HK-2 (cell line): Measurements from ENCODE around the gene GPR12.
A peak's percentile ranks its signal among the peaks of the same experiment; 100 is the strongest.
"Not testable (repeated sequence)": the region's sequence is repeated elsewhere in the genome, so short reads cannot be mapped to it uniquely, and the experiment has no call there.

Source experiments
- DNase-seq: peaks from one replicate; pipeline ENCODE4 v3.0.0-alpha.2; 2018; ENCODE audit not compliant: unreplicated experiment

GPR12 gene

DNA sequence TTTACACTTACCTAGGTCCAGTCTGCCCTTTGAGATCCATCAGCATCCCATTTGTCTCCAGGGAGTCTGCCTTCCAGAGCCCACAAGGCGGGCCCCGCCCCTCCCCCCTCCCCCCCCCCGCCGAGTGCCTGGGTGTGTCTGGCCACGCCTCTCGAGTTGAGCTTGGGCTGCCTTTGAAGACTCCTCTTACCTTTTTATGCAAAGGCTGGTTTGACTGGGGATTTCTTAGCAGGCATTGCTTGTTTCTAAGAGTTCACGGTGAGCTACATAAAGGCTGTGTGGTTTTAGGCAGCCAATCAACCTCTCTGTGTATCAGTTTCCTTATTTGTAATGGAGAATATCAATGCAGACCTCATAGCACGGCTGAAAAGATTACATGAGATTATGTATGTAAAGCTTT is 11.3 kb downstream of the GPR12 start:
- DNase-seq: no peak

DNA sequence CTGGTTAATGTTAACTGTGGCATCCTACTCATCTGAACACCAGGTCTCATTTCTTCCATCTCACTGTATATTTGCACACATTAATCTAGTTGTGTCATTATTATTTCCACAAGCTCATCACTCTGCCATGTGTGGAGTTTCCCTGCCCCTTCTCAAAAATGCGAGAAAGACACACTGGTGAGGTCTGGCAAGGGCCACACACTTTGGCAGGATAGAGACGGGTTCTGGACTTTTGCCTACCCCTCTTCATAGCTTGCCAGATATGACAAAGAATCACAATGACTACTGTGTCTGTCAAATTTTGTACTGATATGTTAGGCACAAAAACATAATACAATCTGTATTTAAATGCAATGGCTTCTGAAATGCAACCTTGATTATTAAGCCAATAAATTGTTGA is 12.9 kb downstream of the GPR12 start:
- no peak for DNase-seq

DNA sequence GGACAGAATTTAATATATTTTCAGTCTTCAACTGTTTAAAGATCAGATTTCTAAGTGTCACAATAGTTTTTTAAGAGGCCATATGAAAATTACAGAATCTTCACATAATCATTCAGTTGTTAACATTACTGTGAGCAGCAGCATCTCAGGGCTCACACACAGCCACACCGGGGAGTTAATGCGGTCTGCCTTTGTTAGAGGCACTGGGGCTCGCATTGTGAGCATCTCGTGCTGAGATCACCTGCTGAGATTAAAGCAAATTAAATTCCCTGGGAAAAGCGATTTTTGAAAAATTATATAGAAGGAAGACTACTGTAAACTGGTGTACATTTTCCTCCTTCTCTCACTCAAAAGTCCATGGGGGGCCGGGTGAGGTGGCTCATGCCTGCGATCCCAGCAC is 16.6 kb downstream of the GPR12 start:
- DNase-seq: no peak

DNA sequence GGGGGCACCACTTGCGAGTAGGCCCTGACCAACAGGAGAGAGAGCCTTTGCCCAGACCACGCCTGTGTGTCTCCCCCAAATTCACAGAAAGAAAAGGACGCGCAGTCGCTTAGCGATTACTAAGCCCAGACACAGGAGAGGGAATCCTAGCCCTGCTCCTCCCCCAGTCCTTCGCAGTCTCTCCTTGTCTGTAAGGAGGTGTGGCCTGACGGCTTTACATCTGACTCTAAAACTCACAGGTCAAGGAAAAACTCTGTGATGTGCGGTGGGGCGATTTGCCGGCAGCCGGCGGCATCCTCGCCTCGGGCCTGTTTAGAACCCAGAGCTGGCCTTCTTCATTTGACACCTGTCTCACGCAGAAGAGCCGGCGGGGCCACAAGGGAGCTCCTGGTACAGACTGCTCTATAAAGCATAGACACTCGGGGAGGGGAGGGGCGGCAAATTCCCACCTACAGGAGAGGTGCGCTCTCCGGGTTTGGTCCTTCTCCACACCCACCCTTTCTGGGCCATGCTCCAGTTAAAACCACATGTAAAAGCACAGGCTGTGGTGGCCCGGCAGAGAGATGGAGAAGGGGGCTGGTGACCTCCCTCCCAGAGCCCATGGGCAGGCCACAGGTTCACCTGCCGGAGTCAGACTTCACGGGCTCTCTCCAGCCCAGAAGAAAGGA is 17.8 kb downstream of the GPR12 start:
- DNase-seq: no peak

DNA sequence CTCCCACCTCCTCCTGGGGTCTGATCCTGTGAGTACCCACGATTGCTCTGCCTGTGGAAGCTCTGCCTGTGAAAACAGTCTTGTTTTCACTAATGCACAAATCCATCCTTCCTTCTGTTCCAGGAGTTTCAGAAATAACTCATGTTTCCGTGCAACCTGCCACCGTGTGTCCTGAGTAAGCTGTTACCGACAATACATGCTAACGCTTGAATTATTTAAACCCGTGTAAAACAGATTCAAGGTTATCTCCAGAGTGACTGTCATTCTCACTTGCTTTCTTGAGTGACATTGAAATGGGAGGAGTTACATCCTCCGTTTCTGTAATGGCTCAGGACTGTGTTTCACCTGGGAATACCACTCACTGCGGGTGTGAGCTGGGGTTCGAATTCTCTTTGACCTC is 24.9 kb downstream of the GPR12 start:
- no peak for DNase-seq

DNA sequence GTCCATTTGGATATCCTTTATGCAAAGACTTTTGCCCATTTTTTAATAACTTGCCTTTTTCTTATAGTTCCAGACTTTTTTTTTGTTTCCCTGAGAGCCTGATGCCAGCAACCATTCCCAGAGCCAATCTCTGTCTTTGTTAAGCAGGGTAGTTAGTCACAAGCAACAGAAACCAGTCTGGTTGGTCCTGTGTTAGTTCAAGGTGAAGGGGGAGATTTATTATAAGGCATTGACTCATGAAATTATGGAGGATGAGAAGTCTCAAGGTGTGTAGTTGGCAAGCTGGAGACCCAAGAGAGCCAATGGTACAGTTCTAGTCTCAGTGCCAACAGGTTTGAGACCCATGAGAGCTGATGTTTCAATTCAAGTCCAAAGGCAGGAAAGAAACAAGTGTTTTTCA is 33.0 kb downstream of the GPR12 start:
- DNase-seq: no peak

DNA sequence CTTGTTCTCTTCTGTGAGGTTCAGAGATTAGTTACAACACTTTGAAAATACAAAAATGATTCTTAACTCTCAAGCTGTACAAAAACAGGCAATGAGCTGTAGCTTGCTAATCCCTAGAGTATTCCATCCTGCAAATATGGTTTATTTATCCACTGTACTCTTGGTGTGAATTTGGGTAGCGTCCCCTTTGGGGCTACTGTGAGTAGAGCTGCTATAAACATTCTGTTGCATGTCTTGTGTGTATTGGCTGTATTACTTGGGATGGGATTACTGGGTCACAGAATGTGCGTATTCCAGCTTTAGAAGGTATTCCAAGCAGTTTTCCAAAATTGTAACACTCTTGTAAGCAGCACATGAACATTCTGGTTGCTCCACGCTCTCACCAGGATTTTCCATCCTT is 33.5 kb downstream of the GPR12 start:
- no peak for DNase-seq

DNA sequence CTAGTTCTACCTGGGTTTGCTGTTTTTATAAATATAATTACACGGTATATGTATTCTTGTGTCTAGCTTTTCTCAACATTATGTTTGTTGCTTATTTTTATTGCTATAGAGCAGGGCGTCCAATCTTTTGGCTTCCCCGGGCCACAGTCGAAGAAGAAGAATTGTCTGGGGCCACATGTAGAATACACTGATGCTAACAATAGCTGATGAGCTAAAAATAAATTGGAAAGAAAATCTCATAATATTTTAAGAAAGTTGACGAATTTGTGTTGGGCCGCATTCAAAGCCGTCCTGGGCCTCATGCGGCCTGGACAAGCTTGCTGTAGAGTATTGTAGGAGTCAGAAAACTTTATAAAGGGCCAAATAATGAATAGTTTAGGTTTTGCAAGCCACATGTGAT is 33.9 kb downstream of the GPR12 start:
- no peak for DNase-seq

DNA sequence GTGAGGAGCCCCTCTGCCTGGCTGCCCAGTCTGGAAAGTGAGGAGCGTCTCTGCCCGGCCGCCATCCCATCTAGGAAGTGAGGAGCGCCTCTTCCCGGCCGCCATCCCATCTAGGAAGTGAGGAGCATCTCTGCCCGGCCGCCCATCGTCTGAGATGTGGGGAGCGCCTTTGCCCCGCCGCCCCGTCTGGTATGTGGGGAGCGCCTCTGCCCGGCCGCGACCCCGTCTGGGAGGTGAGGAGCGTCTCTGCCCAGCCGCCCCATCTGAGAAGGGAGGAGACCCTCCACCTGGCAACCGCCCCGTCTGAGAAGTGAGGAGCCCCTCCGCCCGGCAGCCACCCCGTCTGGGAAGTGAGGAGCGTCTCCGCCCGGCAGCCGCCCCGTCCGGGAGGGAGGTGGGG is 37.0 kb downstream of the GPR12 start:
- DNase-seq: not testable (repeated sequence)

DNA sequence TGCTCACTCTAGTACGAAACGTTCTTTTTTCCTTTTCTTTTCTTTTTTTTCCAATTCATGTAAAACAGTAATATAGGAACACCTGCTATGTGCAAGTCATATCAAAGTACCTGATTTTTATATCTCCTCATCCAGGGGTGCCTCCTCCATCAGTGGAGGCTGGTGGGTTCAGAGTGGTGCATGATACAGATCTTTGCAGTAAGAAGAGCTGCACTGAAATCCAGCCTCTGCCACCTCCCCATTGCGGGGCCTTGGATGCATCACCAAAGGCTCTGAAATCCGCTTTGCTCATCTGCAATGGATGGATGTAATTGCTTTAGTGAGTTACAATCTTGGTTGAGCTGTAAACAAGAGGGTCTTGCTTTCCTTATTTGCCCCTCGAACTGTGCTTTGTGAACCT is 38.3 kb downstream of the GPR12 start:
- DNase-seq: no peak

DNA sequence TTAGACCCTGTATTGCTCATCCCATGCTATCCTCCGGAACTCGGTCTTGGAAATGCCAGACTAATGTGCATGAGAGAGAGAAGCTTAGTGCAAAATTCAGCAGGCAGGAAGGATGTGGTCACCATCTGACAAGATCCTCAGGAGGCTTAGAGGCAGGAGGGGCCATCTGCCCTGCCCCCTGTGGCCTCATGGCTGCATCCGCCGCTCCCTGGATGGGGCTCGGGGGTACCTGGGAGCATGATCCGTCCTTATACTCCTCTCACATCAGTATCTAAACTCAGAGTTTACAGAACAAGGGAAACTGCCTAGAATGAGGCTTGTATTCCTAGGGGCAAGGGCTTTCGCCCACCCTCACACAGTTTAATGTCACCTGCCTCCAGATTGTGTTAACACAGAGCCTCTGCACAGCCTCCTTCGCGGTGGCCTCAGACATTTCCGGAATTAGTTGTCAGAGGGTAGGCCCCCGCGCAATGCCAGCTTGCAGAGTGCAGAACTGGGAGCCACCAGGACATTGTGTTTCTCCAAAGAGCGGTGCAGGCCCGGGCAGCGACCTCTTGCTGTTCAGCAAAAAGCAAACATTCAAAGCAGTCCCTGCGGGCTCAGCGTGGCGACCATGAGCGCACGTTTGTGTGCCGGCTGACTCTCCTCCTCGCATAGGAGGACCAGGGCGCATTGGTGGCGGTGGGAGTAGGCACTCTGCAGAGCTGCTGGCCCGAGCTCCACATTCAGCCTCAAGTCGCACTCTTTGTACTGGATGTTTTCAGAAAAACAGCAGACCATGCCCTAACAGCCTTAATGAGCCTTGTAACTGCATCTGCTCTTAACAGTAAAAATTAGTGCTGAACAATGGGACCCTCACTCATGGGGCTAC is 39.1 kb downstream of the GPR12 start:
- no peak for DNase-seq

DNA sequence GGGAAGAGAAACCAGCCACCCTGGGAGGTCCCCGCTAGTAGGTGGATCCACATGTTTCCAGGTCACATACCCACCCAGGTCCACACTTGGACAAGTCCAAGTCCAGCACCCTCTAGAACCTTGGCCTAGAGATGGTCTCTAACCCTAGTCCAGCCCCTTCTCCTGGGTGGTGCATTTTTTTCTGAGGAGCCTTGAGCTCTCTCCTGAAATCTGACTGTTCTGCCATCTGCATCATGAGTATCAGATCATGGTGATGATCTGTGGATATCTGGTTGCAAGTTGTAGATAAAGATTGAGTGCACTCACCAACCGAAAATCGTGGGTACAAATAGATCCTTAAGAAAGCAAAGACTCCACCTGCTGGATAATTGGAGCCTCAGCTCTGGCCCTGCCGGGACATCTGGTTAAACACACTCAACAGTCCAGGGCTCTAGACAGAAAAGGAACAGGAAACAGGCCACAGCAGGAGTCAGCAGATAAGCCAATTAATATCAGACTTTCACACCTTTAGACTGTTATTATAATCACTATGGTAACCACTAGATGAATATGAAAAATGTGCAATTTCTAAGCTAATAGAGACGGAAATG is 41.1 kb downstream of the GPR12 start:
- no peak for DNase-seq

DNA sequence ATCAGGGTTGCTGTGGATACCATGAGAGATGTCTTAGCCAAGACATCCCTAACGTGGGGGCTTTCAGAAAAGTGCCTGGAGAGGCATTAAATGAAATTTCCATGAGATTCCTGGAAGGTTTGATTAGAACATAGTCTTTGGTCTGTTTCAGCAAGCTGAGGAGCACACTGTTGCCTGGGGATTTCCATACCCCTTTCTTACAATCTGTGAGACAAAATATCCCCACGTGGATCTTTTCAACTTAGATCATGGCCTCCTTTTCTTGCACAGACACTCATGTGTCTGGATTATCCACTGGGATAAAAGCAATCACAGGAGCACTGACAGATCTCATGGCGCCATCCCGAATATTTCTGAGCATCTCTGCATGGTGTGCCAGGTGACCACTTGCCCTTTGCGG is 41.7 kb downstream of the GPR12 start:
- DNase-seq: no peak

DNA sequence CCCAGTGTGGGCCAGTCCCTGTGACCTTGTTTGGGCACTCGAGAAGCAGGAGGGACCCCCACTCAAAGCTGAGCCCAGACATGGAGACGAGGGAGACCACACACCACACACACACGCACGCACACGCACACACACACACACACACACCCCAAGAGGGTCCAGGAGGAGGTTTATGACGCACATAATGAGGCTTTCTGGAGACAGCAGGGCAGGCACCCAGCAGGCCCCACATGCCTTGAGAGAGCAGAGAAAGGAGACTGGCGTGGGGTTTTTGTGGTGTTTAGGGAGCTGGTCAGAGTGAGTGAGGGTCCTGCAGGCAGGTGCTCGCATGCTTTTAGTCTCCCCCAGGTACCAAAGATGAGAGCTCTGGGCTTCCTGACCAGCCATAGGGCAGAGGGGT is 42.4 kb downstream of the GPR12 start:
- DNase-seq: no peak

DNA sequence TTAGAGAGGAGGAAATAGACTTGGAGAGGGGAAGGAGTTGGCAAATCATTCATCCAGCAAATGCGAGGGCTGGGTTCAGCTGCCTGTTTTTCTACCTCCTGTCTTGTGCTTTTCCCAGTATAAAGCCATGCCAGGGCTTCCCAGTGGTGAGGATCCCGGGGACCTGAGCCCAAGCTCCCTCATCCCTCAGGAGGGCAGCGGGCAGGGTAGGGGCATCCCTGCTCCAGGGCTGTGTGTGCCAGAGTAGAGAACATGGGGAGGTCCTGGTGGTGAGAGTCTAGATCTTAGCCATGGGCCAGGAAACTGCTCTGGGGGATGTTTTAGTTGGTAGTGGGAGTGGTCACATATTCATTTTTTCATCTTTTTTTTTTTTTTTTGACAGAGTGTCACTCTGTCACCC is 43.6 kb downstream of the GPR12 start:
- no peak for DNase-seq

DNA sequence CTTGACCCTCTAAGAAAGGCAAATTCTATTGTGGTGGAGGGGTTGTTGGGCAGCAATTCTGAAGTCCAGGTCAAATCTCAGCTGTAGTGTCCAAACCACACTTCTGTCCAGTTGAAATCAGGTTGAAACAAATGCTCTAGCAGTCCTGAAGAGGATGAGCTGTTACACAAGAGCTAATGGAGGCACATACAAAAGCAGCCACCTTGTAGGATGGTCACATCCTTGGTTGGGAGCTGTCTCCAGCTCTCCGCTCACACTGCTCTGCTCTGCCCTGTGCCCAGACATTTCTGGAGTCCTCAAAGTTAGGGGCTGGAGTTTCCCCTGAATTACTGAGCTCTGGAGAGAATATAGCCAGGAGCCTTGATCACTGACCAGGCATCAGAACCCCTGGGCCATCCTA is 47.2 kb downstream of the GPR12 start:
- no peak for DNase-seq

DNA sequence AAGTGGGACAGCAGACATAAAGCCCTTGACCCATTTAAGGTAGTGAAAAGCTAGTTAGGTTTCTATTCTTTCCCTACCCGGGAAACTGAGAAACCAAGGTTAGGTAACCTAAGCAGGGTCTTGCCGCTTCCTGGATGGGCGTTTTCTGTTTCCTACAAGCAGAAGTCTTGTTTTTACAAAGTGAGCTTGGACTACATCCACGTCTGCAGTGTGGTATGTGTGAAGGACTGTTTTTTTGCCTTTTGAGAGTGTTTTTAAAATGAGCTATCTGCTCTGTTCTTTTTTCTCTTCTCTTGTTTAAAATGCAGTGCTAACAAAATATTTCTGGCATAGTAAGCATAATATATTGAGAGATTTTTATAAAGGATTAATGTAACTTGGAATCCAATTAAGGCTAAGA is 49.4 kb downstream of the GPR12 start:
- DNase-seq: no peak

DNA sequence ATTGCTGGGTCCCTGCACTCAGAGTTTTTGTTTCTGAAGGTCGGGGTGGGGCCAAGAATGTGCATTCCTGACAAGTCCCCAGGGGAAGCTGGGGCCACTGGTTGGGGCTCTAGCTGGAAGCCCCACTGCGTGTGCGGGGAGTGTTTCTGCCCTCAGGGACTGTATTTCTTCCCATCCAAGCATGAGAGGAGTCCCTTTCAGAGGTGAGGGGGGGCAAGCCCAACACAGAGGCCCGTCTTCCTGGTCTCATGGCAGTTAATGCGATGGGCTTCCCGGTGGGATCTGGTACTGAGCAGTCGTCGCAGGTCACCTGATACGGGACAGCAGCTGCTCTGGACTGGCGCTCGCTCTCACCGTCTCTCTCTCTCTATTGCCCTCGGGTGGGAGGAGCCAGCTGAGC is 50.4 kb downstream of the GPR12 start:
- DNase-seq: no peak

DNA sequence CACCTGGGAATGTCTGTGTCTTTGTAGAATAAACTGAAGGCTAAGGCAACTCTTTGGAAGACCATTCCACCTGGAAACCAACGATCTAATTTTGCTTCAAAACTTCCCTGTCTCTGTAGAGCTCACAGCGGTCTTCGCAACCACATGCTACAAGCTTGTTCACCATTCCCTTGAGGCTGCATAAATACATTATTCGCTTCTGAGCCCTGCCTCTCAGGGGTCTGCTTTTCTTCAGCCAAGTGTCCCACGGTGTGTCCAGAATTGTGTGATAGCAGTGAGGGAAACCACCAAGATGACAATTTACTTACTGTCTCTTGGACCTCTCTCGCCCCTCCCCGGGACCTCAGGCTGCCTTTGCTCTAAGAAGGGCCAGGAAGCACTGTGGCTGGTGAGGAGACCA is 51.1 kb downstream of the GPR12 start:
- DNase-seq: no peak

DNA sequence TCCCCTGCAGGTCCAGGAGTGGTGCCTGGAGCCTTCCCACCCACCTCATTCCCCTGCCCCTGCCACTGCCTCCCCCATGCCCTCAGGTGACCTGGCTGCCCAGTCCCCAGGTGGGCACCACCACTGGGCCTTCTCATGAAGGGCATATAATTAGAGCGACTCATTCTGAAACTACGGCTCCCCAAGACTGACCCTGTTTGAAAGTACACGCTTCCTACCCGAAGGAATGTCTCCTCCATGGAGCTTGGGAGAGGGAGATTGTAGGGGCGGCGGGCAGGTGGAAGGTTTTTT is 52.6 kb downstream of the GPR12 start:
- DNase-seq: no peak

DNA sequence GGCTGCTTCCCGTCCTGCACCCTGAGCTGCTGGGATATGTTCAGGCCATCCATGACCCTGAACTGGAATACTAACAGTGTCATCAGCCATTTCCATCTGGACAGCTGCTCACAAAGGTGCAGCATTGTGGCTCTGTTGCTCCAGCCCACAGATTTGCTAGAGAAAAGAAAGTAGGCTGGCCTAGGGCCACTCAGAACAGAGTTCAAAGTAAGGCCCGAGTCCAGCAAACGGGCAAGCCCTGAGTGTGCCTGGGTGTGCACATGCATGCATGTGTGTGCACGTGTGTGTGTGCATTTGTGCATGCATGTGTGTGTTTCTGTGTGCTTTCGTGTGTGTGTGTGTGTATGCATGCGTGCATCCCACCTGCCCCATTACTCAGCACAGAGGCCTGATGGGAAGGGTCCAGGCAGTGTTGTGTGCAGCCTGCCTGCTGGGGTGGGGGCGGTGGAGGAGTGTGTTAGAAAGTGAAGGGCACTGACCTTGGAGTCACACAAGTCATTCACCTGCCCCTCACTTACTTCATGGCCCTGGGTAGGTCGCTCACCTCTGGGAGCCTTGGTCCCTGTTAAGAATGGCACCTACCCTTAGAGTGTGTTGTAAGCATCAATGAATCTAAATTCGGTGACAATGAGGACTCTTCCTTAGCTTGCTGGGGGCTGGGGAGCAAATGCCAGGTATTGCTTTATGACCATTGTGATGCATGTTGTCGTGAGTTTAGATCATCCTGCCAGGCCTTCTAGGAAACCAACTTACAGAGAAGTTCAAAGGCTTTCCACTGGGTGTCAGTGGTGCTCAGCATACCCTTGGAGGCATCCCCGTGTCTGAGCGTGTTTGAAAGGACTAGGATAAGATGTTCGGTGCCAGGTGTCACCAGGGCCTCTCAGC is 53.2 kb downstream of the GPR12 start:
- peak; percentile 21 for DNase-seq

DNA sequence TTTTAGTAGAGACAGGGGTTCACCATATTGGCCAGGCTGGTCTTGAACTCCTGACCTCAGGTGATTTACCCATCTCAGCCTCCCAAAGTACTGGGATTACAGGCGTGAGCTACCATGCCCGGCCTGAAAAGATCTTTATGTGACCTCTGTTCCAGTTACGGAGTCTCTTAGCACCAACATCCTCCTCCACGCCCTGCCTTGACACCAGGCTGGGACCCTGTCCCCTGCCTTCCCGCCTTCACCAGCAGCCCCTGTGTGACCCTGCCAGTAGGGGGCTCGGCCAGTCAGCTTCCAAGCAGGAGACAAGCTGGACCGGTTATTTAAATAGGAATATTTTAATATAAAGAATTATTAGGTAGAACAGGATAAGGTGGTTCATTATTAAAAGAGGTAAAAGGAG is 54.2 kb downstream of the GPR12 start:
- DNase-seq: no peak
